ENCODE data around the gene ABCC3.

The ABCC3 gene

GRCh38 chr17:50725769-50726655, 91.3 kb downstream of the ABCC3 start:
- Mint-ChIP-seq H3K4me3 (no peak overlapping the region), H3K36me3 (peaks cover 90% of the 10 kb centered on the region), H3K9me3 (no peaks in the 10 kb centered on the region), H3K27ac (no peak overlapping the region), H3K4me1 (peaks cover 55% of the 10 kb centered on the region)
- DNase-seq (ENCODE audit: low spot score in 2 of 2): peak in 1 of 2 donors; percentile 45
- no peak for ATAC-seq

- Mint-ChIP-seq H3K4me3 (peak overlapping the region; percentile 21), H3K9me3 (no peaks in the 10 kb centered on the region)
Observed at GRCh38 chr17:50728112-50728429, 93.4 kb downstream of the ABCC3 start.

DNA sequence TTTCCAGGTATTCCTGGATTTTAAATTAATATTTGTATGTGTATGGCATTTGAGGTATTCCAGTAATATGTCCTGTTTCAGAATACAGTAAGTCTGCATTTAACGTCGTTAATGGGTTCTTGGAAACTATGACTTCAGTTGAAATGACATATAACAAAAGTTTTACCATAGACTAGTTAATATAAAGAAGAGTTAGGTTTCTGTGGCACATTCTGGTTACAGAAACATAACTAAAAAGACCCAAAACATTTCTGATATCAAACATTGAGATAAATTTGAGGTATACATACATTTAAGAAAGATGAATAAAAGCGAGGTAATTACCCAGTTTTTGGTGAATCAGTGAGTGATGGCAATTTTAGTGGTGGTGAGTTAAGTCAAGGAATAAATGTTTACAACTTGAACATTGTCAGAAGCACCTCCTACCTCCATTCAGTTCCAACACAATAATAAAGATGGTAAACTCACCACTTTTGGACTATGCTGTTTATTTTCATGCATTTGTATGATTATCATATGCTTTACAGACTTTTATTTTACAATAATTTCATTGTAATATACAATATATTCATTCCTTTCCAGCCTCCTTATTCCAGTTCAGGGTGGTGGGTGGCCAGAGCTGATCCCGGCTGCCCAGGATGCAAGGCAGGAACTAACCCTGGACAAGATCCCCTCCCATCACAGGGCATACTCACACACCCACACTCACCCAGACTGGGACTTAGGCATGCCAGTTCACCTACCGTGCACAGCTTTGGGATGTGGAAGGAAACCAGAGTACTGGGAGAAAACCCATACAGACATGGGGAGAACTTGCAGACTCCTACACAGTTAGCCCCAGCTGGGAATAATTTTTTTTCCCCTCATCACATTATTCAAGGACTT, 94.4 kb downstream of the ABCC3 start:
- no peaks in the 10 kb centered on the region for H3K9me3 Mint-ChIP-seq
- H3K36me3 Mint-ChIP-seq: peaks cover 89% of the 10 kb centered on the region
- DNase-seq (ENCODE audit: low spot score in 2 of 2) (no peak), ATAC-seq (peak; percentile 78)
- peak overlapping the region; percentile 21 for H3K4me3 Mint-ChIP-seq
- peaks cover 60% of the 10 kb centered on the region for H3K4me1 Mint-ChIP-seq
- peak overlapping the region; percentile 74 for H3K27ac Mint-ChIP-seq

More at GRCh38 chr17:50728112-50728429, 93.4 kb downstream of the ABCC3 start:
- Mint-ChIP-seq H3K4me1 (peaks cover 60% of the 10 kb centered on the region), H3K36me3 (peaks cover 89% of the 10 kb centered on the region), H3K27ac (no peak overlapping the region)
- DNase-seq (ENCODE audit: low spot score in 2 of 2): no peak
- no peak for ATAC-seq

- no peaks in the 10 kb centered on the region for H3K9me3 Mint-ChIP-seq
- peak; percentile 45 for ATAC-seq
- H3K36me3 Mint-ChIP-seq: peaks cover 90% of the 10 kb centered on the region
- no peak for DNase-seq (ENCODE audit: low spot score in 2 of 2)
- peak overlapping the region; percentile 36 for H3K4me3 Mint-ChIP-seq
- H3K27ac Mint-ChIP-seq: peak overlapping the region; percentile 84
- H3K4me1 Mint-ChIP-seq: peaks cover 66% of the 10 kb centered on the region
Observed at GRCh38 chr17:50731575-50732460, 97.1 kb downstream of the ABCC3 start.

GRCh38 chr17:50735287-50735686, 100.6 kb downstream of the ABCC3 start:
- Mint-ChIP-seq H3K36me3 (peaks cover 97% of the 10 kb centered on the region), H3K9me3 (no peaks in the 10 kb centered on the region), H3K4me3 (no peak overlapping the region), H3K4me1 (peaks cover 69% of the 10 kb centered on the region), H3K27ac (no peak overlapping the region)
- ATAC-seq (no peak), DNase-seq (ENCODE audit: low spot score in 2 of 2) (no peak)

DNA sequence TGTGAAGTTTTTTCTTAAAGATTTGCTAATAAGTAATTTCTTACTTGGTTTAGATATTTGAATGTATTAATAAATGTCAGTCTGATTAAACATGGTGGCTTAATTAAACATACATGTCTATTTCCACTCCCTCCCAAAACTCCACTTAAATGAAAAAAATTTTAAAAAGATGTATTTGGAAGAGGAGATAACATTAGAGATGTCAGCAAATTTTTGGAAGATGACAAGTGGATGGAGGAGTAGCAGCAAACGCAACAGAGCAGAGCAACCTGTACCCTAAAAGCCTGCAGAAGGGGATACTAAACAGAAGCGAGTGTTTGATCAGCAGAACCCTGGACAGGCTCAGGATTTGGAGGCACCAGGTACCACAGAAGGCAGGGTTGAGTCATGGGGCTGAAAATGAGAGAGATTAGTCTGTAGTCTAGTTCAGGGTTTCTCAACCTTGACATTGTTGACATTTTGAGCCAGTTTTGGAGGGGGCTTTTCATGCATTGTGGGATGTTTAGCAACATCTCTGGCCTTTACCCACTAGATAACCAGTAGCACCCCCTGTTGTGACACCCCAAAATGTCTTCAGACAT, 102.5 kb downstream of the ABCC3 start:
- Mint-ChIP-seq H3K36me3 (peaks cover 100% of the 10 kb centered on the region), H3K4me1 (peaks cover 52% of the 10 kb centered on the region), H3K4me3 (no peak overlapping the region), H3K27ac (peak overlapping the region; percentile 69), H3K9me3 (no peaks in the 10 kb centered on the region)
- ATAC-seq: peak; percentile 96
- DNase-seq (ENCODE audit: low spot score in 2 of 2): no peak

DNA sequence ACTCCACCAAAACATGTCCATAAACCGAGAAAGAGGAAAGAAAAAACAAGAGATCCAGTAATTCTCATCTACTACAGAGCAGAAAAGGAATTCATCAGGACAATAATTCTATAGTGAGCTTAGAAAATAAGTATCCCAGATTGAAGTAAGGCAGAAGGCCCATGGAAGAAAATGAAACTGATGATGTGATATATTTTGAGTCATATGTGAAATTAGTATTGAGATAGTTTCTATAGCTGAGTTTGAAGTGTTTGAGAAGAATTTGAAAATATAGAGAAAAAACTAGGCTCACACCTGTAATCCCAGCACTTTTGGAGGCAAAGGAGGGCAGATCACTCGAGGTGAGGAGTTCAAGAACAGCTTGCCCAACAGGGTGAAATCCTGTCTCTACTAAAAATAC, 104.4 kb downstream of the ABCC3 start:
- Mint-ChIP-seq H3K27ac (peak overlapping the region; percentile 47), H3K9me3 (no peaks in the 10 kb centered on the region), H3K4me1 (peaks cover 45% of the 10 kb centered on the region), H3K36me3 (peaks cover 100% of the 10 kb centered on the region), H3K4me3 (no peak overlapping the region)
- no peak for DNase-seq (ENCODE audit: low spot score in 2 of 2)
- ATAC-seq: no peak

Data from stimulated activated effector memory CD8-positive, alpha-beta T cell treated with anti-CD3 and anti-CD28 coated beads, Interleukin-12 subunit alpha, Interleukin-12 subunit beta, amount 100 ng/mL, for 72 hours (primary cell).